GM12874 (cell line): ENCODE results near the gene GUCY1A1.

ENCODE experiments used
- CTCF ChIP-seq: IDR thresholded peaks from 2 replicates; pipeline ENCODE4 v1.5.1; 2011; ENCODE audit warnings: low read depth, mild to moderate bottlenecking, control low read depth, low read length, moderate library complexity; ENCODE audit not compliant: insufficient read depth

The GUCY1A1 gene

GRCh38 chr4:155666344-155667221 is at the start of gene GUCY1A1:
Gene GUCY1A1, plus strand, starts transcription at chr4:155666848. Its CDS starts 30,020 bp downstream, at chr4:155696868.
- no peak for TF ChIP-seq CTCF

- TF ChIP-seq CTCF, result no peak
Measured at GRCh38 chr4:155617296-155617695, 49.4 kb upstream of the GUCY1A1 start.

- no peak for TF ChIP-seq CTCF
Measured at GRCh38 chr4:155618183-155618838, 48.3 kb upstream of the GUCY1A1 start.

- TF ChIP-seq CTCF, result no peak
Measured at GRCh38 chr4:155620637-155621036, 46.0 kb upstream of the GUCY1A1 start.

- no peak for TF ChIP-seq CTCF
Measured at GRCh38 chr4:155624478-155624877, 42.2 kb upstream of the GUCY1A1 start.

- no peak for TF ChIP-seq CTCF
Measured at GRCh38 chr4:155626561-155626960, 40.1 kb upstream of the GUCY1A1 start.

GRCh38 chr4:155629183-155629825 is 37.3 kb upstream of the GUCY1A1 start:
- no peak for TF ChIP-seq CTCF
